ENCODE measurements around the gene PASK. TPM values are rescaled to one million over a fixed set of nuclear protein-coding genes. Genes with fewer than 3 reads are reported as not detected.

Gene PASK
- total and polyA plus RNA-seq, 9 of the 15 experiments (the other 6 are each of a cell fraction or from before 2014, with no cell fraction given), result 1.5 to 30.3 (median 9.9) TPM

- Histone ChIP-seq H2AFZ (ENCODE audit: low read depth, low read length) (no peak within 1 kb of the TSS), H3K9me1 (ENCODE audit: control insufficient read depth, insufficient read depth, low read length) (no peaks in the 10 kb centered on the region), H4K20me1 (replicated peaks; ENCODE audit: control insufficient read depth, insufficient read depth, low read length) (no peaks in the 10 kb centered on the region), H3K27ac (ENCODE audit: extremely low read depth, low read depth, low read length) (no peak within 1 kb of the TSS), H3K27me3 (ENCODE audit: control insufficient read depth in 2 of 2, insufficient read depth in 2 of 2, low read length in 2 of 2) (no peaks in the 10 kb centered on the region; a peak in 2 of 5 replicates), H3K9ac (ENCODE audit: insufficient read depth in 1 of 2, low read depth in 2 of 2, low read length in 2 of 2) (no peak within 1 kb of the TSS; a peak in 1 of 4 replicates), H3K36me3 (ENCODE audit: control insufficient read depth, insufficient read depth, low read length) (no peaks in the 10 kb centered on the region), H3K4me3 (no peak within 1 kb of the TSS), H3K9me3 (replicated peaks; ENCODE audit: control insufficient read depth, insufficient read depth, low read depth, low read length) (no peaks in the 10 kb centered on the region), H3K4me2 (ENCODE audit: insufficient read depth, low read length) (no peak within 1 kb of the TSS), H3K4me1 (replicated peaks in 1 of 2; ENCODE audit: control insufficient read depth in 2 of 2, insufficient read depth in 2 of 2, low read length in 2 of 2) (peaks cover 0 to 33% of the 10 kb centered on the region in 2 experiments; a peak in 2 of 5 replicates), H3K79me2 (ENCODE audit: control insufficient read depth, insufficient read depth, low read length) (no peaks in the 10 kb centered on the region)
- intact Hi-C loops (cut with micrococcal nuclease) (no loop called here), in situ Hi-C loops (cut with MboI) (no loop called here)
- FAIRE-seq (no peak), DNase-seq (ENCODE audit: extremely low read depth in 1 of 4, low spot score in 3 of 4) (no peak), ATAC-seq (no peak)
- ChIA-PET CTCF (ENCODE audit: low intra/inter-chr PET ratio) (no interaction called here), POLR2A (no interaction called here)
- no TSS peak for BruUV-seq (replicated peaks)
- 24% methylated on average over 13 of the region's 21 CpGs for WGBS (ENCODE audit: insufficient coverage, low coverage, missing lambda C conversion rate)
- no peak for TF ChIP-seq HSF4 (CRISPR knock-in tag; IDR thresholded peaks at IDR 0.05; ENCODE audit: borderline replicate concordance)
Observed at GRCh38 chr2:241188361-241189092, 39.3 kb upstream of the PASK start, which contains the start of gene ANO7. Gene ANO7, plus strand, starts transcription at chr2:241188677. Its CDS starts 1,387 bp downstream, at chr2:241190064.

GRCh38 chr2:241187918-241188234 lies 38.6 kb upstream of the PASK start:
- Histone ChIP-seq H3K4me2 (ENCODE audit: insufficient read depth, low read length) (no peak overlapping the region), H3K27me3 (ENCODE audit: control insufficient read depth in 2 of 2, insufficient read depth in 2 of 2, low read length in 2 of 2) (no peaks in the 10 kb centered on the region; a peak in 2 of 5 replicates), H3K9me1 (ENCODE audit: control insufficient read depth, insufficient read depth, low read length) (no peaks in the 10 kb centered on the region), H3K4me1 (replicated peaks in 1 of 2; ENCODE audit: control insufficient read depth in 2 of 2, insufficient read depth in 2 of 2, low read length in 2 of 2) (peaks cover 0 to 33% of the 10 kb centered on the region in 2 experiments; a peak in 2 of 5 replicates), H3K79me2 (ENCODE audit: control insufficient read depth, insufficient read depth, low read length) (no peaks in the 10 kb centered on the region), H3K36me3 (ENCODE audit: control insufficient read depth, insufficient read depth, low read length) (0 out of 3 replicates have a peak, but pooled peaks cover 1% of the 10 kb centered on the region), H2AFZ (ENCODE audit: low read depth, low read length) (no peak overlapping the region), H3K9me3 (replicated peaks; ENCODE audit: control insufficient read depth, insufficient read depth, low read depth, low read length) (no peaks in the 10 kb centered on the region), H3K9ac (ENCODE audit: insufficient read depth in 1 of 2, low read depth in 2 of 2, low read length in 2 of 2) (no peak overlapping the region; a peak in 1 of 4 replicates), H3K4me3 (no peak overlapping the region), H3K27ac (ENCODE audit: extremely low read depth, low read depth, low read length) (no peak overlapping the region), H4K20me1 (replicated peaks; ENCODE audit: control insufficient read depth, insufficient read depth, low read length) (no peaks in the 10 kb centered on the region)
- intact Hi-C loops (cut with micrococcal nuclease), result no loop called here
- no peak for DNase-seq (ENCODE audit: extremely low read depth in 1 of 4, low spot score in 3 of 4)
- 29% methylated on average over 3 of the region's 4 CpGs for WGBS (ENCODE audit: insufficient coverage, low coverage, missing lambda C conversion rate)
- FAIRE-seq, result no peak
- no TSS peak for BruUV-seq (replicated peaks)
- ChIA-PET POLR2A (no interaction called here), CTCF (ENCODE audit: low intra/inter-chr PET ratio) (no interaction called here)
- ATAC-seq, result no peak
- in situ Hi-C loops (cut with MboI), result no loop called here
- peak; percentile 71 for TF ChIP-seq ZNF263 (CRISPR knock-in tag; IDR thresholded peaks at IDR 0.05; ENCODE audit: borderline replicate concordance)
- no peak for TF ChIP-seq RHOXF2B (CRISPR knock-in tag; conservative IDR thresholded peaks at IDR 0.05)
